MCF 10A (cell line): ENCODE measurements around the gene TTC3. TPM values are rescaled to one million over a fixed set of nuclear protein-coding genes. Genes with fewer than 3 reads are reported as not detected.
A peak's percentile ranks its signal among the peaks of the same experiment; 100 is the strongest.

Experiments
- BruUV-seq: library from RNA; stranded (reverse); fragments of 400-500 nt; replicated peaks from 2 replicates; lab custom pipeline; 2021; lab: Mats Ljungman, UMichigan
- CTCF ChIA-PET: fragments of 300-600 bp; sonication (Branson Sonifier 250); formaldehyde crosslinking; extraction: SDS; loops from one replicate; lab custom pipeline; 2021; ENCODE audit warnings: antibody characterized with exemption, inconsistent platforms; lab: Yijun Ruan, JAX
- POLR2A ChIA-PET: fragments of 300-600, 350-650 bp; sonication (Branson Sonifier 250); formaldehyde crosslinking; extraction: SDS; loops from one replicate; lab custom pipeline; 2020; ENCODE audit warnings: antibody characterized with exemption, inconsistent platforms; lab: Yijun Ruan, JAX
- DNase-seq: peaks from one replicate; pipeline ENCODE4 v3.0.0-alpha.2; 2018; ENCODE audit not compliant: unreplicated experiment
- H3K27ac Mint-ChIP-seq: one replicate; pipeline ENCODE4 v1.8.0; 2022; ENCODE audit warnings: mild to moderate bottlenecking, low read depth, mixed read lengths; ENCODE audit not compliant: unreplicated experiment
- H3K27me3 Mint-ChIP-seq: one replicate; pipeline ENCODE4 v1.8.0; 2022; ENCODE audit warnings: mixed read lengths; ENCODE audit not compliant: insufficient read depth, unreplicated experiment
- H3K36me3 Mint-ChIP-seq: one replicate; pipeline ENCODE4 v1.8.0; 2022; ENCODE audit warnings: mild to moderate bottlenecking, moderate library complexity, mixed read lengths; ENCODE audit not compliant: insufficient read depth, unreplicated experiment
- H3K4me1 Mint-ChIP-seq: one replicate; pipeline ENCODE4 v1.8.0; 2022; ENCODE audit warnings: mixed read lengths; ENCODE audit not compliant: insufficient read depth, unreplicated experiment
- H3K4me3 Mint-ChIP-seq: one replicate; pipeline ENCODE4 v1.8.0; 2022; ENCODE audit warnings: mild to moderate bottlenecking, moderate library complexity, mixed read lengths; ENCODE audit not compliant: unreplicated experiment
- H3K9me3 Mint-ChIP-seq: one replicate; pipeline ENCODE4 v1.8.0; 2022; ENCODE audit warnings: mixed read lengths; ENCODE audit not compliant: unreplicated experiment
- CTCF ChIP-seq: fragments of 200-600 bp; IDR thresholded peaks from one replicate; pipeline ENCODE4 v1.8.0; 2022; ENCODE audit warnings: antibody characterized with exemption, mild to moderate bottlenecking; ENCODE audit not compliant: unreplicated experiment
- intact Hi-C: fragments of 100-400 bp; cut with micrococcal nuclease; formaldehyde crosslinking; loops from 2 replicates; pipeline ENCODE4 v1.14.1; 2022
- total RNA-seq: library from RNA; stranded (reverse); gene quantifications from 2 replicates; pipeline ENCODE4 v1.2.3, GENCODE V29; 2022

Gene TTC3
- total RNA-seq, 1 experiment from 2014 or later, result 74.4 TPM

GRCh38 chr21:37062593-37062935 lies 10.5 kb upstream of the TTC3 start:
- Mint-ChIP-seq H3K27me3 (no peaks in the 10 kb centered on the region), H3K36me3 (peaks cover 16% of the 10 kb centered on the region), H3K9me3 (no peaks in the 10 kb centered on the region), H3K27ac (no peak overlapping the region), H3K4me3 (no peak overlapping the region), H3K4me1 (peaks cover 6% of the 10 kb centered on the region)
- no TSS peak for BruUV-seq
- DNase-seq, result no peak
- ChIA-PET CTCF (no interaction called here), POLR2A (interaction anchor here (0.6 to 0.9 kb wide), 2 partner anchors 9 to 10 kb away, joined by 3 to 4 read pairs; no protein-coding TSS in a partner anchor)
- intact Hi-C loops, result no loop called here
- no peak for TF ChIP-seq CTCF

GRCh38 chr21:37063433-37063832 lies 9.6 kb upstream of the TTC3 start:
- DNase-seq, result no peak
- Mint-ChIP-seq H3K27me3 (no peaks in the 10 kb centered on the region), H3K36me3 (peaks cover 24% of the 10 kb centered on the region), H3K27ac (no peak overlapping the region), H3K9me3 (no peaks in the 10 kb centered on the region), H3K4me3 (no peak overlapping the region), H3K4me1 (peaks cover 6% of the 10 kb centered on the region)
- intact Hi-C loops, result no loop called here
- CTCF ChIA-PET, result no interaction called here
- POLR2A ChIA-PET, result no interaction called here
- no peak for TF ChIP-seq CTCF
- BruUV-seq, result no TSS peak

- Mint-ChIP-seq H3K4me1 (peaks cover 6% of the 10 kb centered on the region), H3K27ac (peak overlapping the region; percentile 73), H3K9me3 (no peaks in the 10 kb centered on the region), H3K4me3 (no peak overlapping the region), H3K27me3 (no peaks in the 10 kb centered on the region), H3K36me3 (peaks cover 35% of the 10 kb centered on the region)
- POLR2A ChIA-PET, result interaction anchor here (0.6 kb wide), 1 partner anchor 21 kb away, joined by 4 read pairs; no protein-coding TSS in a partner anchor
- CTCF ChIA-PET, result no interaction called here
- BruUV-seq, result no TSS peak
- TF ChIP-seq CTCF, result no peak
- no peak for DNase-seq
- intact Hi-C loops, result no loop called here
Observed at GRCh38 chr21:37064841-37065240, 8.2 kb upstream of the TTC3 start.

GRCh38 chr21:37065561-37066177 lies 7.4 kb upstream of the TTC3 start:
- H3K36me3 Mint-ChIP-seq, result peaks cover 35% of the 10 kb centered on the region
- CTCF ChIA-PET, result interaction anchor here (1.1 kb wide), 1 partner anchor 15 kb away, joined by 3 read pairs; no protein-coding TSS in a partner anchor
- BruUV-seq, result no TSS peak
- no peaks in the 10 kb centered on the region for H3K9me3 Mint-ChIP-seq
- H3K4me1 Mint-ChIP-seq, result no peaks in the 10 kb centered on the region
- intact Hi-C loops, result no loop called here
- H3K27me3 Mint-ChIP-seq, result no peaks in the 10 kb centered on the region
- no peak overlapping the region for H3K27ac Mint-ChIP-seq
- POLR2A ChIA-PET, result interaction anchor here (0.6 to 1.0 kb wide), 2 partner anchors 13 to 124 kb away, joined by 3 read pairs; no protein-coding TSS in a partner anchor
- H3K4me3 Mint-ChIP-seq, result no peak overlapping the region
- DNase-seq, result no peak
- no peak for TF ChIP-seq CTCF
